Putamen (tissue), 1 donor: ENCODE measurements around the gene SORL1.
A peak's percentile ranks its signal among the peaks of the same experiment; 100 is the strongest.
"Not testable (repeated sequence)": the region's sequence is repeated elsewhere in the genome, so short reads cannot be mapped to it uniquely, and the experiment has no call there.

Experiments
- DNase-seq: peaks from one replicate; pipeline ENCODE4 v3.0.0-alpha.2; 2016; ENCODE audit warnings: low spot score

SORL1 gene

GRCh38 chr11:121566279-121567168, 114.4 kb downstream of the SORL1 start:
- no peak for DNase-seq

GRCh38 chr11:121567995-121568394, 115.9 kb downstream of the SORL1 start:
- no peak for DNase-seq

- DNase-seq: not testable (repeated sequence)
Measured at GRCh38 chr11:121569332-121570299, 117.5 kb downstream of the SORL1 start.

DNA sequence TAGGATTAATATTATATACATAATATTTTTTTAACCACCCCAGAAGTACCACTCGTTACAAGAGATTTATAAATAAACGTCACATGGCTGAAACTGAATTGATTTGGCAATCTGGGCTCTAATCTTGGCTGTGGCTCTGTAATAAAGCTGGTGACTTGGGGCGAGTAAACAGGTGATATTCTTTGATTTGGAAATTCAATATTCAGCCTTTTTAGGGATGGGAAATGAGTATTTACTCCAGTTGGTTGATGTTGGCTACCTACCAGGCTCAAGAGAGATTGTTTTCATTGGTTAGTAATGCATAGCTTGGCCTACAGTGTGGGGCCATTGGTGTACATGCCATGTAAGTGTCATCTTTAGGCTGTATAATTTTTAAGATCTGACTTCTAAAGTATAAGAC, 118.3 kb downstream of the SORL1 start:
- no peak for DNase-seq

DNA sequence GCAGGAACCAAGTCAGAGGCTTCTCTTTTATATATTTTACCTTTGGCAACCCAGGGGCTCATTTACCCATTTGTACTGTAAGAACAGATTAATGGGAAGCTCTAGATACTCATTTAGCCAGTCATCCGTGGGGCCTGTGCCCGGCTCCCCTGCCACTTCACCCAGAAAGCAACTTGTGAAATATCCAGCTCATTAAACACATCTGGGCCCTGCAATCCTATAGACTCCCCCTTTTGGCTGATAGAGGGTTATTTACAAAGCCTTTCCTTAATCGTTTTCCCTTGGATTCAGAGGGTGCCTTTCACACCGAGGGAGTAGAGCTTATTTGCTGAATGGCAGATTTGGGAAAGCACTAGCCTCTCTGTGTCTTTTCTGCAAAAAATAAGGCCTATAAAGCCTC, 119.4 kb downstream of the SORL1 start:
- DNase-seq: no peak

DNA sequence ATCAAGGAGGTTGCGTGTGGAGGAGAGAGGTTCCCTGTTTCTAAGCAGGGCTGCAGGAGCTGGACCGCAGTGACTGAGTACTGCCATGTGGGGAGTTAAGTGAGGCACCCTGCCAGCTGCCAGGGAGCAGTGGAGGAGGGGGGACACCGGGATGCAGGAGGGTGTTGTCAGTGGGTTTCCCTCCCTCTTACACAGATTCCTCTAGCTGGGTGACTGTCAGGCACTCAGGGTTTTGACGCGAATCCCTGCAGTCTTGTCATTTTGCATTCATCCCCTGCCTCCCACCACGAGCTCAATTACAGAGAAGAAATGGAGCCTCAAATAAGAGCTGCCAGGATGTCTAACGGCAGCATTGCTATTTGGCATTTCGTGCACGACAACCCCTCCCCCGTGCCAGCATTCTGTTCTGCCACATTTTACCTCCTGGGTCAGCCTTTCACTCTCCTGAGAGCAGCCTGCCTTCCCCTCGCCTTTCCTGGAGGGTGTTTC, 120.5 kb downstream of the SORL1 start:
- DNase-seq: peak; percentile 83

DNA sequence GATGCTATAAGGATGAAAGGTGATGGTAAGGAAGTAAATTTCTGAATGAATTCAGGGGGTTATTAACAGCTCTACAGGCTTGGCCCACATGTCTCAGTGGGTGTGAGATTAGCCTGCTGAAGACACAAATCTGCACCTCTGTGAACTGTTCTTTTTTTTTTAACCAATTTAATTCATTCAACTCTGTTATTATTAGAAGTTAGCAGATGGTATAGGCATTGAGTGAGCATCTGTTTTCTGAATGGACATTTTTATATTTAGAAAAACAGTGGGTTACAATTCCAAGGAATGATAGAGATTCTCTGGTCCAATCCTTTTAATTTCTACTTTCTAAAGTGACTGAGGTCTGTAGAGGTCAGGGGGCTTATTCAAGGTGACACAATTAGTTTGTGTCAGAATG, 122.7 kb downstream of the SORL1 start:
- DNase-seq: no peak

DNA sequence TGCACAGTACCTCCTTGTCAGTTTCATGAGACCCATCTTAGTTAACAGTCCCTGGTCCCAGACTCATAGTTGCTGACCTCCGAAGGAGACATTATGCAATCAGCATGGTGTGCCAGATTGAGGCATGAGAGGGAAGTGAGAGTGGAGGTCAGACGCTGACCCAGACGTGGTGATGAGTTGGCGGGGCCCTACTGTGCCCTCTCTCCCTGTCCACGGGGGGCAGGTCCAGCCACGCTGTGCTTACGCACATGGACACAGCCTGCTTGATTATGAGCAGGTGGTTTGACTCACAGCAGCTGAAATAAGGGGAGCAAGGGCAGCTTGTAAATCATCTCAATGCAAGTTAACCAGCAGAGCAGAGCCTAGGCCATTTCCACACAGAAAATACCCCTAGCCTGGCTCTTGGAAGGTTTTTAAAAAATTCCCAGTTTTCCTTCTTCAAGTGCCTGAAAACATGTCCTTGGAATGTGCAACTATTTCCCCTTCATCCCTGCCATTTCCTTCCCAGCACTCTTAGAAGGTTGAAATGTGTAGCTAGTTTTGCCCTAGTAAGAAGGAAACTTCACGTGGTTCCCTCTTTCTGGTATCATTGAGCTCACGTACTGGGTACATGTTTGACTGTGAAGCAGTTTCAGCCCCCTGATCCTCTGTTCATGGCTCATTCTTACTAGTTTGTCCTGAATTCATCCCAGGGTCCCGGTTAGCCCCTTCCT, 123.3 kb downstream of the SORL1 start:
- DNase-seq: peak; percentile 62

GRCh38 chr11:121575963-121576290, 123.8 kb downstream of the SORL1 start:
- no peak for DNase-seq

GRCh38 chr11:121576531-121576930, 124.4 kb downstream of the SORL1 start:
- no peak for DNase-seq

- no peak for DNase-seq
Measured at GRCh38 chr11:121577106-121577848, 125.2 kb downstream of the SORL1 start.

DNA sequence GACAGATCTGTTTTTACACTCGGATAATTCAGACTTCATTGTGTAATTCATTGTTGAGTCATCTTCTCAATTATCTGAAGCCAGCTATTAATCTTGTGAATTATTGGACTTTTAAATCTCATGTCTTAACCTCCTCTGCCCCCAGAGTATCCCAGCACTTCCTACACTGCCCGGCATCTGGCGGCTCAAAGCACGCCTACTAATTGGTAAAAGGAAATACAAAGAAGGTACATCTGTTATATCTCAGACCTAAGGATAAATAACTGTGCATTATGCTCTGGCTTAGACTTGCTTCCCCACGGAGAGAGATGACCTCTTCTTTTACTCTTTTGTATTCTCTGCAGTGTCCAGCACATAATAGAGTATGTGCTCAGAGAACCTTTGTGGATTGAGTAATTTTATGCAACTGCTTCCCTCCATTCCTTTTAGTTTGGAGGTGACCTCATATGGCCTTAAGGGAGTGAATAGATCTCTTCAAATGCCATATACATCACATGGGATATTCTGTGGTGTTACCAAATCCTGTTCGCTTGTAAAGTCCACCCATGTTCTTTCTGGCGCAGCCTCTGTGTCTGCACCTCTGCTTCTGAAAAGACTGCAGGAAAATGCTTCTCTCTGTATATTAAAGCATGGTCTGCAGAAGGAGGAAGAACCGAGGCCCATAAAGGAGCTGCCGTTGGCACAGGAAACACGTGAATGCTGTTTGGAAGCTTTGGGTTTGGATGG, 126.3 kb downstream of the SORL1 start:
- no peak for DNase-seq

- no peak for DNase-seq
Measured at GRCh38 chr11:121580154-121580553, 128.0 kb downstream of the SORL1 start.

- DNase-seq: no peak
Measured at GRCh38 chr11:121581607-121582006, 129.5 kb downstream of the SORL1 start.

GRCh38 chr11:121582296-121582695, 130.2 kb downstream of the SORL1 start:
- no peak for DNase-seq

DNA sequence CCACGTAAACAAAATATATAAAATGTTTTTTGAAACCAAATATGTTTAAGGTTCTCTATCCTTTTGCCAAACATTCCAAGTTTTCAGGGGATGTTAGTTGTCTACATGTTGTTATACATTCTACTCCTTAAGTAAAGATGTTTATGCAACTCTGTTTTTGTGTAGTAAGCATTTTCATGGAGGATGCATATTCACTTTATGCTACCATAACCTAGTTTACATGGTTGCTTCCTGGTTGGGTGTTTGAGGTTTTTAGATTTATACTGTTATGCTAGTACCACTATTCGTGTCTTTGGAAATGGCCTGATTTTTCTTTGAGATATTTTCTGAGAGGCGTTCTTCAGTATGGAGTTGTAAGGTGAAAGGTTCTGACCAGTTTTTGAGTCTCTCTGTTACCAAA, 131.7 kb downstream of the SORL1 start:
- DNase-seq: no peak

GRCh38 chr11:121586750-121587149, 134.6 kb downstream of the SORL1 start:
- no peak for DNase-seq

- DNase-seq: no peak
Measured at GRCh38 chr11:121587182-121587581, 135.1 kb downstream of the SORL1 start.

DNA sequence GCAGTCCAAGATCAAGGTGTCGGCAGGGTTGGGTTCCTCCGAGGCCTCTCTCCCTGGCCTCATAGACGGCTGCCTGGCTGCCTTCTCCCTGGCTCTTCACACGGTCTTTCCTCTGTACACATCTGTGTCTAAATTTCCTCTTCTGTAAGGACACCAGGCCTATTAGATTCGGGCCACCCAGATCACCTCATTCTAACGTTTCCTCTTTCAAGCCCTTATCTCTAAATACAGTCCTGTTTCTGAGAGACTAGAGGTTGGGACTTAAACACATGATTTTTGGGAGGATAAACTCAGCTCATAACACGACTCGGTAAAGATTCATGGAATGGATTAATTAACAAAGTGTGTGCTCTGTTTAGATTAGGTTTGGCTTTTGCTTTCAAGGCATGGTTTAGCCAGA, 136.6 kb downstream of the SORL1 start:
- DNase-seq: no peak

GRCh38 chr11:121589946-121590537, 137.9 kb downstream of the SORL1 start:
- DNase-seq: peak; percentile 47
